Epithelial cell of esophagus (primary cell): ENCODE measurements around the gene FRRS1.
A peak's percentile ranks its signal among the peaks of the same experiment; 100 is the strongest.

Source experiments
- DNase-seq: peaks from one replicate; pipeline ENCODE4 v3.0.0; 2010; ENCODE audit warnings: low read depth
- H3K4me3 ChIP-seq: 2 replicates; pipeline ENCODE4 v1.5.1; 2011; ENCODE audit warnings: mild to moderate bottlenecking, low read length, control low read depth
- CTCF ChIP-seq: IDR thresholded peaks from 2 replicates; pipeline ENCODE4 v1.5.1; 2011; ENCODE audit warnings: low read depth, mild to moderate bottlenecking, low read length, control low read depth, inconsistent platforms; ENCODE audit not compliant: insufficient read depth; ENCODE audit errors: missing control alignments

Gene FRRS1

GRCh38 chr1:99738858-99739465 lies 27.5 kb downstream of the FRRS1 start:
- no peak for TF ChIP-seq CTCF
- DNase-seq: no peak
- no peak overlapping the region for H3K4me3 ChIP-seq

GRCh38 chr1:99737016-99737415 lies 29.4 kb downstream of the FRRS1 start:
- DNase-seq: peak; percentile 58
- TF ChIP-seq CTCF: peak; percentile 50

GRCh38 chr1:99735852-99736251 lies 30.6 kb downstream of the FRRS1 start:
- DNase-seq: no peak
- TF ChIP-seq CTCF: no peak

More at GRCh38 chr1:99737016-99737415, 29.4 kb downstream of the FRRS1 start:
- no peak overlapping the region for H3K4me3 ChIP-seq

GRCh38 chr1:99731384-99731783 lies 35.1 kb downstream of the FRRS1 start:
- no peak for DNase-seq
- no peak overlapping the region for H3K4me3 ChIP-seq
- no peak for TF ChIP-seq CTCF

More at GRCh38 chr1:99735852-99736251, 30.6 kb downstream of the FRRS1 start:
- H3K4me3 ChIP-seq: no peak overlapping the region

GRCh38 chr1:99728494-99729235 lies 37.8 kb downstream of the FRRS1 start:
- H3K4me3 ChIP-seq: no peak overlapping the region
- peak; percentile 38 for DNase-seq
- peak; percentile 61 for TF ChIP-seq CTCF

GRCh38 chr1:99727575-99728185 lies 38.8 kb downstream of the FRRS1 start:
- TF ChIP-seq CTCF: no peak
- DNase-seq: no peak
- no peak overlapping the region for H3K4me3 ChIP-seq

GRCh38 chr1:99726818-99727217 lies 39.6 kb downstream of the FRRS1 start:
- TF ChIP-seq CTCF: no peak
- H3K4me3 ChIP-seq: no peak overlapping the region
- DNase-seq: no peak
